Measurements from ENCODE around the gene DOCK1.

DOCK1 gene

GRCh38 chr10:127374074-127374680 lies 468.9 kb downstream of the DOCK1 start:
- no peak for DNase-seq

GRCh38 chr10:127374901-127375300 lies 469.7 kb downstream of the DOCK1 start:
- DNase-seq, result no peak

GRCh38 chr10:127375461-127375860 lies 470.2 kb downstream of the DOCK1 start:
- no peak for DNase-seq

GRCh38 chr10:127376071-127376470 lies 470.8 kb downstream of the DOCK1 start:
- DNase-seq, result no peak

GRCh38 chr10:127378628-127379027 lies 473.4 kb downstream of the DOCK1 start:
- no peak for DNase-seq

- no peak for DNase-seq
Observed at GRCh38 chr10:127384532-127384931, 479.3 kb downstream of the DOCK1 start.

GRCh38 chr10:127385066-127385465 lies 479.8 kb downstream of the DOCK1 start:
- DNase-seq, result no peak

GRCh38 chr10:127386606-127387327 lies 481.5 kb downstream of the DOCK1 start:
- no peak for DNase-seq

- DNase-seq, result no peak
Observed at GRCh38 chr10:127391875-127392274, 486.6 kb downstream of the DOCK1 start.

- DNase-seq, result no peak
Observed at GRCh38 chr10:127392351-127393235, 487.4 kb downstream of the DOCK1 start.

GRCh38 chr10:127398140-127398970 lies 493.1 kb downstream of the DOCK1 start:
- no peak for DNase-seq

GRCh38 chr10:127398971-127399365 lies 493.7 kb downstream of the DOCK1 start:
- DNase-seq, result no peak

- DNase-seq, result no peak
Observed at GRCh38 chr10:127399668-127400067, 494.4 kb downstream of the DOCK1 start.

GRCh38 chr10:127400216-127400615 lies 495.0 kb downstream of the DOCK1 start:
- DNase-seq, result no peak

- DNase-seq, result no peak
Observed at GRCh38 chr10:127402596-127403409, 497.6 kb downstream of the DOCK1 start.

GRCh38 chr10:127405221-127405620 lies 500.0 kb downstream of the DOCK1 start:
- DNase-seq, result no peak

GRCh38 chr10:127406018-127406550 lies 500.9 kb downstream of the DOCK1 start:
- no peak for DNase-seq

- DNase-seq, result no peak
Observed at GRCh38 chr10:127407551-127407950, 502.3 kb downstream of the DOCK1 start.

- DNase-seq, result no peak
Observed at GRCh38 chr10:127408112-127408710, 503.0 kb downstream of the DOCK1 start.

- no peak for DNase-seq
Observed at GRCh38 chr10:127408733-127409132, 503.5 kb downstream of the DOCK1 start.

GRCh38 chr10:127410030-127410429 lies 504.8 kb downstream of the DOCK1 start:
- DNase-seq, result no peak

All from RPMI8226 (cell line).